ENCODE results near the gene HCFC1R1.

Gene HCFC1R1

DNA sequence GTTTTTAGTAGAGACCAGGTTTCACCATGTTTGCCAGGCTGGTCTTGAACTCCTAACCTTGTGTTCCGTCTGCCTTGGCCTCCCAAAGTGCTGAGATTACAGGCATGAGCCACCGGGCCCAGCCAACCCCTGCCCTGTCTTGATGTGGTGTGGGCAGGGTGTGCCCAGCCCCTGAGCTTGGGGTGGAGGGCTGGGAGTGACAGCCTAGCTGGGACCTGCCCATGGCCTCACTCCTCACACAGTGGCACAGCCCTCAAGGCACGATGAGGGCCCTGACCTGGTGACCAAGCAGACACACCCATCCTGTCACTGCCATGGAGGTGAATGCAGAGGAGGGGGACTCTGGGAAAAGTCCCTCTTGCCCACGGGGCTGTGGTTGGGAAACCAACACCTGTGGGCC, 44.7 kb upstream of the HCFC1R1 start:
- TF ChIP-seq, protein P1, sequence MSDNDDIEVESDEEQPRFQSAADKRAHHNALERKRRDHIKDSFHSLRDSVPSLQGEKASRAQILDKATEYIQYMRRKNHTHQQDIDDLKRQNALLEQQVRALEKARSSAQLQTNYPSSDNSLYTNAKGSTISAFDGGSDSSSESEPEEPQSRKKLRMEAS (IDR thresholded peaks at IDR 0.05; ENCODE audit: low read depth, low read length), result no peak
- no peak for TF ChIP-seq POLR2A (IDR thresholded peaks at IDR 0.05; ENCODE audit: extremely low read depth, insufficient read length)
- TF ChIP-seq, protein P2, sequence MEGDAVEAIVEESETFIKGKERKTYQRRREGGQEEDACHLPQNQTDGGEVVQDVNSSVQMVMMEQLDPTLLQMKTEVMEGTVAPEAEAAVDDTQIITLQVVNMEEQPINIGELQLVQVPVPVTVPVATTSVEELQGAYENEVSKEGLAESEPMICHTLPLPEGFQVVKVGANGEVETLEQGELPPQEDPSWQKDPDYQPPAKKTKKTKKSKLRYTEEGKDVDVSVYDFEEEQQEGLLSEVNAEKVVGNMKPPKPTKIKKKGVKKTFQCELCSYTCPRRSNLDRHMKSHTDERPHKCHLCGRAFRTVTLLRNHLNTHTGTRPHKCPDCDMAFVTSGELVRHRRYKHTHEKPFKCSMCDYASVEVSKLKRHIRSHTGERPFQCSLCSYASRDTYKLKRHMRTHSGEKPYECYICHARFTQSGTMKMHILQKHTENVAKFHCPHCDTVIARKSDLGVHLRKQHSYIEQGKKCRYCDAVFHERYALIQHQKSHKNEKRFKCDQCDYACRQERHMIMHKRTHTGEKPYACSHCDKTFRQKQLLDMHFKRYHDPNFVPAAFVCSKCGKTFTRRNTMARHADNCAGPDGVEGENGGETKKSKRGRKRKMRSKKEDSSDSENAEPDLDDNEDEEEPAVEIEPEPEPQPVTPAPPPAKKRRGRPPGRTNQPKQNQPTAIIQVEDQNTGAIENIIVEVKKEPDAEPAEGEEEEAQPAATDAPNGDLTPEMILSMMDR (IDR thresholded peaks at IDR 0.05; ENCODE audit: low read depth, low read length), result no peak
- no peak for TF ChIP-seq MYC (IDR thresholded peaks at IDR 0.05; ENCODE audit: low read depth, low read length)
- no peak for DNase-seq (ENCODE audit: low read depth)
- no peak overlapping the region for H3K4me3 ChIP-seq (ENCODE audit: low read depth, low read length)

DNA sequence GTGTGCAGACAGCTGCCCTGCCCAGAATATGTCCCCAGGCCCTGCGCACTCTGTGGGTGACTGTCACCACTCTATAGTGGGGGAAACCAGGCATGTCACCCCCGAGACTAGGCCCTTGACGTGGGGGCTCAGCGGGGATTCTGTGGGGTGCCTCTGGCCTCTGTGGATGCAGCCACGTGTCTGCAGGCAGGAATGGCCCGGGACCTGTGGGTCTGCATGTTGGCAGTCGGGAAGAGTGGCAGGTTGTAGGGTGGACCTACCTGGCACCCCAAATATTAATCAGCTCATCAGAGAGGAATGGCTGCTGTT, 42.7 kb upstream of the HCFC1R1 start:
- TF ChIP-seq MYC (IDR thresholded peaks at IDR 0.05; ENCODE audit: low read depth, low read length), result no peak
- TF ChIP-seq, protein P1 (IDR thresholded peaks at IDR 0.05; ENCODE audit: low read depth, low read length), result no peak
- TF ChIP-seq, protein P2 (IDR thresholded peaks at IDR 0.05; ENCODE audit: low read depth, low read length), result no peak
- no peak for TF ChIP-seq POLR2A (IDR thresholded peaks at IDR 0.05; ENCODE audit: extremely low read depth, insufficient read length)
- no peak for DNase-seq (ENCODE audit: low read depth)
- no peak overlapping the region for H3K4me3 ChIP-seq (ENCODE audit: low read depth, low read length)

DNA sequence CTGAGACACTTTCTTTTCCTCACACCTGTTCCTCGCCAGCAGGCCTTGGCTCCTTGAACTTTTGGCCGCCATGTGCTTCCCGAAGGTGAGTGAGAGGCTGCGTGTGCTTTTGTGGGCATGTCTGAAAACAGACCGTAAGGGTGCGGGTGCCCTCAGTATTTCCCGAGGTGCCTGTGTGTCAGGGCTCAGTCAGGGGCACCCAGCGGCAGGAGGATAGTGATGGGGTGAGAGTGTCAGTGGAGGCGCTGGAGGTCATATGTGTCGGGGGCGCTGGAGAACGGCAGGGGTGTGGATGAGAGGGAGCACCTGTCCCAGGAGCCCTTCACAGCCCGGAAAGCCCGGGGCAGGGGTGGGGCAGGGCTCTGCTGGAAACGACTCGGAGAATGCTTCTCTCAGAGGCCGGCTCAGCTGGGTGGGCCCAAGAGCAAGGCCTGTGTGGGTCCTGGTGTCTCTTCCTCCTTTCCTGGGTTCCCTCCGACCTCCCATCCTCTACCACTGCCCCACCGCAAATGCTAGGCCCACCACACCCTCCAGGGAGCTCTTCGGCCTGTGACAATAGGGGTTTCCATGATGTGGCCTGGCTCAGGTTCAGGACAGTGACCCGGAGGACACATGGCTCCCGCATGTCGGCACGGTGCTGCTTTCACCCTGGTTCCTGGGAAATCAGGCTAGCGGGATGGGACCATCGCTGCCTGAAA, 42.1 kb upstream of the HCFC1R1 start:
- no peak for DNase-seq (ENCODE audit: low read depth)
- H3K4me3 ChIP-seq (ENCODE audit: low read depth, low read length), result no peak overlapping the region
- TF ChIP-seq MYC (IDR thresholded peaks at IDR 0.05; ENCODE audit: low read depth, low read length) (no peak), POLR2A (IDR thresholded peaks at IDR 0.05; ENCODE audit: extremely low read depth, insufficient read length) (no peak)
- TF ChIP-seq, protein P1 (IDR thresholded peaks at IDR 0.05; ENCODE audit: low read depth, low read length), result no peak
- TF ChIP-seq, protein P2 (IDR thresholded peaks at IDR 0.05; ENCODE audit: low read depth, low read length), result no peak

DNA sequence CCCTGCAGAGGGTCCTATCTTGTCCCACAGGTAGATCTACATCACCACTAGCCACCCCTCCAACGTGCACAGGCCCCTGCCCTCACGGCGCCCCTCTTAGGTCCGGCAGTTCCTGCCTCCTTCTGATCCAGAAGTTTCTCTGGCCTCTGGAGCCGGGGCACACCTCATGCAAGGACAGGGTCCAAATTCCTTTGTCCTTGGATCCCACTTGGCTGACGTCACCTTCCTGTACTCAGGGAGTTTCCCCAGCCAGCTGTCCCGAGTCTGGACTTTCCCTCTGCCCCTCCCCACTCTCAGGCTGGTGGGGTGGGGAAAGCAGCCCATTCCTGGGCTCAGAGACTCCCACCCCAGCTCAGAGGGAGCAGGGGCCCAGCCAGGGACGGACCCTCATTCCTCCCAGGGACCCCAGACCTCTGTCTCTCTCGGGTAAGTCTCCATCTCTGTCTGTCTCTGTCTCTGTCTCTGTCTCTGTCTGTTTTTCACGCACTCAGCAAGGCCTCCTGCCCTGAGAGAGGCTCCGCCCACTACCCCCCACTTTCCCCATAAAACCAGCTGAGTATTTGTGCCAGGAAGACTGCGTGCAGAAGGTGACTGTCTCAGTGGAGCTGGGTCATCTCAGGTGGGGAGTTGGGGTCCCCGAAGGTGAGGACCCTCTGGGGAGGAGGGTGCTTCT, 41.5 kb upstream of the HCFC1R1 start, which contains the start of gene IL32:
Gene IL32, plus strand, starts transcription at position 572 of the 673 bp plus-strand sequence. CDS start 172 bp downstream, outside the sequence.
- TF ChIP-seq, protein P2 (IDR thresholded peaks at IDR 0.05; ENCODE audit: low read depth, low read length), result no peak
- TF ChIP-seq MYC (IDR thresholded peaks at IDR 0.05; ENCODE audit: low read depth, low read length) (no peak), POLR2A (IDR thresholded peaks at IDR 0.05; ENCODE audit: extremely low read depth, insufficient read length) (no peak)
- TF ChIP-seq, protein P1 (IDR thresholded peaks at IDR 0.05; ENCODE audit: low read depth, low read length), result no peak
- DNase-seq (ENCODE audit: low read depth), result no peak
- H3K4me3 ChIP-seq (ENCODE audit: low read depth, low read length), result no peak within 1 kb of the TSS

DNA sequence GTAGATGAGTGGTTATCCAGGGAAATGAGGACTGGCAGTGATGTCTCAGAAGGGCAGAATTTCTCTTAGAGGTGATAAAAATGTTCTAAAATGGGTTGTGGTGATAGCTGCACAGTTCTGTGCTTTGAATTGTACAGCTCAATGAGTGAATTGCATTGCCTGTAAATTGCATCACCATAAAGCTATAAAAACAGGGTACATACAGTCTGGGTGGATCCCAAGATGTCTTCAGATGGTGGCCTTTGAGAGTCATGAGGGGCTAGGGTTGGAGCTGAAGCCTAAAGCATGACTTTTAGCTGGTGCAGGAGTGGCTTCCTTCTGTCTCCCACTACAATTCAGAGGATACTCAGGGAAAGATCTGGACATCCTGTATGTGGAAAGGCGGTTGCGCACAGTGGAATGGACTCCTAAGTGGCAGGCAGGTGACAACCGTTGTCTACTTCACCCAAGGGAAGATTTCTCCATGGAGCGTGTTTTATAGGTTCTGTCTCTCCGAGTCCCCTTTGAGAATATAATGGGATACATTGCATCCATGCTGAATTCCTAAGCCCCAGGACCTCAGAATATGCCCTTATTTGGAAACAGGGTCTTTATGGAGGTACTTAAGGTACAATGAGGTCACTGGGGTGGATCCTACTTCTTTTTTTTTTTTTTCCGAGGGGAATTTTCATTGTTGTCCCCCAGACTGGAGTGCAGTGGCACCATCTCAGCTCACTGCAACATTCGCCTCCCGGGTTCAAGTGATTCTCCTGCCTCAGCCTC, 40.1 kb upstream of the HCFC1R1 start:
- TF ChIP-seq POLR2A (IDR thresholded peaks at IDR 0.05; ENCODE audit: extremely low read depth, insufficient read length), result no peak
- TF ChIP-seq, protein P1 (IDR thresholded peaks at IDR 0.05; ENCODE audit: low read depth, low read length), result no peak
- no peak overlapping the region for H3K4me3 ChIP-seq (ENCODE audit: low read depth, low read length)
- DNase-seq (ENCODE audit: low read depth), result no peak

Measured in NB4 (cell line).